GM18870 (cell line): ENCODE results near the gene SF3B4.
"Not testable (repeated sequence)": the region's sequence is repeated elsewhere in the genome, so short reads cannot be mapped to it uniquely, and the experiment has no call there.

ENCODE experiments used
- ATAC-seq: cut with Tn5 transposase; IDR thresholded peaks from one replicate; pipeline ENCODE4 v1.9.1; 2021; ENCODE audit warnings: moderate library complexity; ENCODE audit not compliant: unreplicated experiment

SF3B4 gene

GRCh38 chr1:149888999-149889289, 38.7 kb downstream of the SF3B4 start:
- no peak for ATAC-seq

GRCh38 chr1:149888247-149888998, 39.2 kb downstream of the SF3B4 start:
- ATAC-seq: no peak

GRCh38 chr1:149887456-149888246, 40.0 kb downstream of the SF3B4 start:
- ATAC-seq: peak; percentile 46

GRCh38 chr1:149887196-149887455, 40.5 kb downstream of the SF3B4 start:
- ATAC-seq: not testable (repeated sequence)

GRCh38 chr1:149886396-149887195, 41.0 kb downstream of the SF3B4 start:
- ATAC-seq: peak; percentile 69

GRCh38 chr1:149886121-149886395, 41.5 kb downstream of the SF3B4 start:
- not testable (repeated sequence) for ATAC-seq

- no peak for ATAC-seq
Measured at GRCh38 chr1:149885339-149886120, 42.1 kb downstream of the SF3B4 start.

- no peak for ATAC-seq
Measured at GRCh38 chr1:149884433-149885338, 42.9 kb downstream of the SF3B4 start.

- no peak for ATAC-seq
Measured at GRCh38 chr1:149883598-149884247, 43.9 kb downstream of the SF3B4 start.

- ATAC-seq: no peak
Measured at GRCh38 chr1:149881876-149882275, 45.7 kb downstream of the SF3B4 start.

- ATAC-seq: no peak
Measured at GRCh38 chr1:149879556-149879955, 48.0 kb downstream of the SF3B4 start.

GRCh38 chr1:149877211-149877946, 50.2 kb downstream of the SF3B4 start:
- ATAC-seq: no peak
